ENCODE measurements around the gene MFSD6. TPM values are rescaled to one million over a fixed set of nuclear protein-coding genes. Genes with fewer than 3 reads are reported as not detected.

MFSD6 gene
- polyA plus RNA-seq, 1 of the 3 experiments (the other 2 are of a cell fraction) = 15.1 TPM

GRCh38 chr2:190404487-190404886 is 3.7 kb upstream of the MFSD6 start:
- Histone ChIP-seq H3K27ac (ENCODE audit: low read depth in 2 of 2, low read length in 1 of 2) (no peak overlapping the region), H3K9me2 (no peaks in the 10 kb centered on the region), H3K27me3 (ENCODE audit: insufficient read depth) (no peaks in the 10 kb centered on the region), H3K36me3 (replicated peaks in 1 of 2; ENCODE audit: control insufficient read depth in 1 of 2, insufficient read depth in 2 of 2, low read length in 1 of 2) (no peaks in the 10 kb centered on the region), H3K9me3 (no peaks in the 10 kb centered on the region), H3K4me1 (ENCODE audit: control insufficient read depth in 1 of 2, insufficient read depth in 2 of 2, low read depth in 1 of 2, low read length in 1 of 2) (peaks cover 0 to 10% of the 10 kb centered on the region in 2 experiments; a peak in 2 of 4 replicates), H3F3A (replicated peaks; ENCODE audit: insufficient read depth) (peaks cover 4% of the 10 kb centered on the region), H3K9ac (no peak overlapping the region), H3K79me2 (ENCODE audit: insufficient read depth) (no peaks in the 10 kb centered on the region), H2AFZ (ENCODE audit: low read depth) (no peak overlapping the region), H3K4me2 (no peak overlapping the region), H3K4me3 (ENCODE audit: low read depth in 2 of 2, low read length in 1 of 2) (no peak overlapping the region), H4K20me1 (ENCODE audit: insufficient read depth) (no peaks in the 10 kb centered on the region)
- CTCF ChIA-PET = interaction anchor here (0.6 to 1.4 kb wide), 4 partner anchors 15 to 60 kb away, joined by 3 to 4 read pairs (median 3); no protein-coding TSS in a partner anchor
- POLR2A ChIA-PET = no interaction called here
- no peak for DNase-seq
- TF ChIP-seq RXRA (IDR thresholded peaks at IDR 0.05; ENCODE audit: borderline replicate concordance, low read depth) = no peak
- TF ChIP-seq EZH2phosphoT487 (IDR thresholded peaks at IDR 0.05; ENCODE audit: borderline replicate concordance, low read depth) = no peak
- TF ChIP-seq MEF2A (IDR thresholded peaks at IDR 0.05; ENCODE audit: borderline replicate concordance, low read depth) = no peak
- no peak for TF ChIP-seq TAF1 (IDR thresholded peaks at IDR 0.05; ENCODE audit: borderline replicate concordance, low read depth, low read length)
- no peak for TF ChIP-seq RFX5 (IDR thresholded peaks at IDR 0.05; ENCODE audit: low read length)

DNA sequence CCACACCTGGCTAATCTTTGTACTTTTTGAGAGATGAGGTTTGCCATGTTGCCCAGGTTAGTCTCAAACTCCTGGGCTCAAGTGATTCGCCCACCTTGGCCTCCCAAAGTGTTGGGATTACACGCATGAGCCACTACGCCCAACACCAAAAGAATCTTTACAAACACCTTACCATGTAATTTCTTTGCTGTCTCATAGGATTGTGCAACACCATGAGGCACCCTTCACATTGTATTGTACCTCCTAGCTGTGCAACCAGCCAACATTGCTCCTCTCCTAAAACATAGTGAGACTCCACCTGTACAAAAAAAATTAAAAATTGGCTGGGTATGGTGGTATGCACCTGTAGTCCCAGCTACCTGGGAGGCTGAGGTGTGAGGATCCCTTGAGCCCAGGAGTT is 3.1 kb upstream of the MFSD6 start:
- H4K20me1 ChIP-seq (ENCODE audit: insufficient read depth) = no peaks in the 10 kb centered on the region
- no peak overlapping the region for H3K4me3 ChIP-seq (ENCODE audit: low read depth in 2 of 2, low read length in 1 of 2)
- ChIA-PET CTCF (interaction anchor here (0.6 to 1.3 kb wide), 3 partner anchors 15 to 60 kb away, joined by 3 to 4 read pairs (median 3); no protein-coding TSS in a partner anchor), POLR2A (no interaction called here)
- H3K79me2 ChIP-seq (ENCODE audit: insufficient read depth) = no peaks in the 10 kb centered on the region
- no peaks in the 10 kb centered on the region for H3K9me2 ChIP-seq
- peaks cover 0 to 13% of the 10 kb centered on the region in 2 experiments; a peak in 2 of 4 replicates for H3K4me1 ChIP-seq (ENCODE audit: control insufficient read depth in 1 of 2, insufficient read depth in 2 of 2, low read depth in 1 of 2, low read length in 1 of 2)
- no peak for TF ChIP-seq EZH2phosphoT487 (IDR thresholded peaks at IDR 0.05; ENCODE audit: borderline replicate concordance, low read depth)
- TF ChIP-seq SMC3 (IDR thresholded peaks at IDR 0.05; ENCODE audit: low read depth, low read length) = no peak
- TF ChIP-seq ELF1 (IDR thresholded peaks at IDR 0.05) = no peak
- no peak for TF ChIP-seq MEF2A (IDR thresholded peaks at IDR 0.05; ENCODE audit: borderline replicate concordance, low read depth)
- no peak for TF ChIP-seq CTCF (IDR thresholded peaks at IDR 0.05)
- TF ChIP-seq EP300 (IDR thresholded peaks at IDR 0.05; ENCODE audit: borderline replicate concordance in 1 of 2, low read depth in 1 of 2, low read length in 1 of 2) = no peak
- no peak for TF ChIP-seq FOXM1 (IDR thresholded peaks at IDR 0.05; ENCODE audit: low read depth)
- no peak for TF ChIP-seq RAD21 (IDR thresholded peaks at IDR 0.05; ENCODE audit: low read length)
- TF ChIP-seq, protein P1, sequence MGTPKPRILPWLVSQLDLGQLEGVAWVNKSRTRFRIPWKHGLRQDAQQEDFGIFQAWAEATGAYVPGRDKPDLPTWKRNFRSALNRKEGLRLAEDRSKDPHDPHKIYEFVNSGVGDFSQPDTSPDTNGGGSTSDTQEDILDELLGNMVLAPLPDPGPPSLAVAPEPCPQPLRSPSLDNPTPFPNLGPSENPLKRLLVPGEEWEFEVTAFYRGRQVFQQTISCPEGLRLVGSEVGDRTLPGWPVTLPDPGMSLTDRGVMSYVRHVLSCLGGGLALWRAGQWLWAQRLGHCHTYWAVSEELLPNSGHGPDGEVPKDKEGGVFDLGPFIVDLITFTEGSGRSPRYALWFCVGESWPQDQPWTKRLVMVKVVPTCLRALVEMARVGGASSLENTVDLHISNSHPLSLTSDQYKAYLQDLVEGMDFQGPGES (IDR thresholded peaks at IDR 0.05; ENCODE audit: low read depth, low read length) = no peak
- TF ChIP-seq, protein P2, sequence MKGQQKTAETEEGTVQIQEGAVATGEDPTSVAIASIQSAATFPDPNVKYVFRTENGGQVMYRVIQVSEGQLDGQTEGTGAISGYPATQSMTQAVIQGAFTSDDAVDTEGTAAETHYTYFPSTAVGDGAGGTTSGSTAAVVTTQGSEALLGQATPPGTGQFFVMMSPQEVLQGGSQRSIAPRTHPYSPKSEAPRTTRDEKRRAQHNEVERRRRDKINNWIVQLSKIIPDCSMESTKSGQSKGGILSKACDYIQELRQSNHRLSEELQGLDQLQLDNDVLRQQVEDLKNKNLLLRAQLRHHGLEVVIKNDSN (IDR thresholded peaks at IDR 0.05; ENCODE audit: borderline replicate concordance, low read depth) = no peak
- no peak for TF ChIP-seq POLR2AphosphoS5 (IDR thresholded peaks at IDR 0.05; ENCODE audit: low read depth, low read length)
- TF ChIP-seq FOXJ3 (CRISPR knock-in tag; IDR thresholded peaks at IDR 0.05) = no peak
- 93% methylated on average over 3 of the region's 3 CpGs for WGBS (ENCODE audit: low lambda C conversion rate)
- H3K36me3 ChIP-seq (replicated peaks in 1 of 2; ENCODE audit: control insufficient read depth in 1 of 2, insufficient read depth in 2 of 2, low read length in 1 of 2) = no peaks in the 10 kb centered on the region
- H3K27ac ChIP-seq (ENCODE audit: low read depth in 2 of 2, low read length in 1 of 2) = no peak overlapping the region
- no peaks in the 10 kb centered on the region for H3K27me3 ChIP-seq (ENCODE audit: insufficient read depth)
- no peak overlapping the region for H2AFZ ChIP-seq (ENCODE audit: low read depth)
- H3F3A ChIP-seq (replicated peaks; ENCODE audit: insufficient read depth) = peaks cover 4% of the 10 kb centered on the region
- H3K9ac ChIP-seq = no peak overlapping the region
- H3K9me3 ChIP-seq = no peaks in the 10 kb centered on the region
- H3K4me2 ChIP-seq = no peak overlapping the region
- DNase-seq = no peak
